KG1 (cell line): ENCODE data around the gene BMPR1B.

Source experiments
- DNase-seq: peaks from one replicate; lab custom pipeline; 2025; lab: John Stamatoyannopoulos, UW

The BMPR1B gene

GRCh38 chr4:95188701-95189370 is 431.1 kb downstream of the BMPR1B start:
- DNase-seq: no peak

DNA sequence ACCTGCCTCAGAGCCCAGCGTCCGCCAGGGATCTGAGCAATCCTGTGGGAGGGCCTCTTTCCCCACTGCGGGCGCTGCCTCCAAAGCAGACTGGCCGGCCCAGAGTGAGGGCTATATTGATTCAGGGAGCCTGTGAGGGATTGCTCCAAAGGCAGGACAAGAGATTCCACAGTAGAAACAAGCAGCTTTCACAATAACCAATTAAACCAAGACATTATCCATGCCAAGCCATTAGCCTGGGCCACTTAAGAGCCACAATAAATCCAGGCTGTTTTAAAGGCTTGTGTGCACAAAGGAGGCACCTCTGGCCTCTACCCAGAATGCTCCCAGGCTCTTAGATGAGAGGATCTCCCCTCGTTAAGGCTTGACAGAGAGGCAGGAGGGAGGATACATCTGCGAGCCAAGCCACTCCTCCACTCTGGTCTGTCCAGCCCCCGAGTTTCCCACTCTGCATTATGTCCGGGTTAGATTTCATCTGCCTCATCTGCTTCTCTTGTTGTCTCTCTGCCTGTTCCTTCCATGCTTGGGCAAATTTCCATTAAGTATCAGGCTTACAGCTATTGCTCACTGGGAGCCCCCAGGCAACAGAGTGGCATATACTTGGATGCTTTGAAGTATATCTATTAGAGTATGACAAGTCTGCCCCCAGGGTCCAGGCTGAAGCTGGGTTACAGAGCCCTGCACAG is 433.1 kb downstream of the BMPR1B start:
- no peak for DNase-seq

- no peak for DNase-seq
Measured at GRCh38 chr4:95191537-95191936, 433.8 kb downstream of the BMPR1B start.

- no peak for DNase-seq
Measured at GRCh38 chr4:95193391-95194224, 435.9 kb downstream of the BMPR1B start.

- no peak for DNase-seq
Measured at GRCh38 chr4:95197353-95197752, 439.6 kb downstream of the BMPR1B start.

DNA sequence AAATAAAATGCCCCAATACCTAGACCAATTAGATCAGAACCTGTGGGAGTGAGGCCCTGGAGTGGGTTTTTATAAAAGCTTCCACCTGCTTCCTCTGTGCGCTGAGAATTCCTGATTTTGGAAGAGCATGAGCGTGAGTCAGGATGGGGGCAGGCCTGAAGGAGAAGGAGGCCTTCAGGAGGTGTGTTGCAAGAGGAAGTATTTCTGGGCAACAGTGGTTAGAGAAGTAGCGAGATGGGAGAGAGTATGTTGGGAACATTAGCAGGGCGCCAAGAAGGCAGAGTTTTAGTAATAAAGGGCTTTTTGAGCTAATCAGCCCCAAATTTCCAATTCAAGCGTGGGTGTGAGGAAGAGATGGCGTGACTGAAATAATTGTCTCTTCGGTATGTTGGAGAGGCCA is 441.2 kb downstream of the BMPR1B start:
- no peak for DNase-seq

GRCh38 chr4:95204267-95204844 is 446.6 kb downstream of the BMPR1B start:
- DNase-seq: no peak

DNA sequence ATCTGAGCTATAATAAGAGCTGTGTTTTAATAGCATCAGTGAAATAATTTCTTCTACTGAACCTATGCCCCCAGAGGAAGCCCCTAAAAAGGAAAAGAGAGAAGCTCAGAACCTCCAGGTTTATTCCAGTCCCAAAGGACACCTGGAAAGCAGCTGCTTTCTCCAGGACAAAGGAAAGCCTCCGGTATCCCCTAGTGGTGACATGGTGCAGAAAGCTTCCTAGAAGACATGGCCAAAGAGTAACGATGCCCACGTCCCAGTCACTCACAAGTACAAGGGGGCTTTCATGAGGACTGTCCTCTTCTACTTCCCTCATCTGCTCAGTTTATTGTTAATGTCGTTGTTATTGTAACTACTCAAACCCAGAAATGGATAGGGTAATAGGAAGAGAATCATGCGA is 447.1 kb downstream of the BMPR1B start:
- no peak for DNase-seq
